GM18526 (cell line): ENCODE data around the gene GLT8D2.

Source experiments
- POLR2A ChIP-seq: IDR thresholded peaks from 3 replicates; pipeline ENCODE4 v1.6.1; 2011; ENCODE audit not compliant: insufficient read length; ENCODE audit errors: extremely low read depth

Gene GLT8D2, protein sequence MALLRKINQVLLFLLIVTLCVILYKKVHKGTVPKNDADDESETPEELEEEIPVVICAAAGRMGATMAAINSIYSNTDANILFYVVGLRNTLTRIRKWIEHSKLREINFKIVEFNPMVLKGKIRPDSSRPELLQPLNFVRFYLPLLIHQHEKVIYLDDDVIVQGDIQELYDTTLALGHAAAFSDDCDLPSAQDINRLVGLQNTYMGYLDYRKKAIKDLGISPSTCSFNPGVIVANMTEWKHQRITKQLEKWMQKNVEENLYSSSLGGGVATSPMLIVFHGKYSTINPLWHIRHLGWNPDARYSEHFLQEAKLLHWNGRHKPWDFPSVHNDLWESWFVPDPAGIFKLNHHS

DNA sequence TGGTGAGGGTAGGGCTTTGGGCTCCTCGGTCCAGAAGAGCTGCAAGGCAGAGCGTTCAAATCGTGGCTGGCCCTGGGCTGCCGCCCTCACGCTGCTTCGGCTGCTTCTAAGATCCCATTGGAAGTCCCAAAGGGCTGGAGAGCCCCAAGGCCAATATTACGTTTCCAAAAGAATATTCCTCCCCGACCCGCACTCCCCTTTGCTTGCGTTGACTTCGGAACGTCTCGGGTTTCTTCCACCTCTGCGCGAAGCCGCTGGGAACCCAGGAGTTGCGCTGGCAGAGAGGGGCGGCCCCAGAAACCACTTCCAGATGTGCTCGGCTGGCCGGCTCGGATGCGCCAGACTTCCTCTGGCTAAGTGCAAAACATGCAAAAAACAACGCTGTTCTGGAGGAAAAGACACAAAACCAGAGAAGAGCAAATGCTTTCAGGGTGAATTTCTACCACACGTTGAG lies at the start of gene GLT8D2:
Gene GLT8D2, minus strand, starts transcription at position 285 of the 454 bp plus-strand sequence. CDS start 30,539 bp downstream, outside the sequence.
- no peak for TF ChIP-seq POLR2A

DNA sequence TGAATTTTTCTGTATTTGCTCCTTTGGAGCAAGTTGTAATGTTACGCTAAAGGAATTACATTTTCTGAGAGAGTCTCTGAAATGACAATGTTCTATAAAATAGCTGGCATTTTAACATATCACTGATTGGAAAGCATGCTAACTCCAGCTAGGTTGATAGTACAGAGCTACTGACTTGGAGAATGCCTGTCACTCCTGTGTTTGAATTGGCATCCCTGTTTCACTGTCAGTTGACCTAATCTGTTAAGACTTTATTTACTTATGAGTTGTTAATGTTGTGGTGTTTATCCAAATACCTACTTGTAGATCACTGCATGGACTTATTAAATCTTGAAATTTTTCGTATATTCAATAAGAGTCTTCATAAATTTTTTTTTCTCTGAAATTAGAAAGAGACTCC lies 48.0 kb upstream of the GLT8D2 start:
- no peak for TF ChIP-seq POLR2A

DNA sequence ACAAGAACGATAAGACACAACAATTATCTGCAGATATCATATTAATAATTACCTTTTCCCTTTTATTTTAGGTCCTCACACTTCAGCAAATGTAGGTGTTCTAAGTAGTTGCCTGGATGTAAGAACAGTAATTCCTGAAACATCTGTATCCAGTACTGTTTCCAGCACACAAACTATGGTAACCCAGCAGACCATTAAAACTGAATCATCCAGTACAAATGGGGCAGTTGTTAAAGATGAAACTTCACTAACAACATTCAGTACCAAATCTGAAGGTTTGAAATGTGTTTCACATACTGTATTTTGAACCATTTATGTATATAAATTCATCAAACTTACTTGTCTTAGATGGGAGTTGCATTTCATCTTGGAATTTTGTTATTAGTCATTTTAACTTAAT lies 45.3 kb upstream of the GLT8D2 start:
- no peak for TF ChIP-seq POLR2A

DNA sequence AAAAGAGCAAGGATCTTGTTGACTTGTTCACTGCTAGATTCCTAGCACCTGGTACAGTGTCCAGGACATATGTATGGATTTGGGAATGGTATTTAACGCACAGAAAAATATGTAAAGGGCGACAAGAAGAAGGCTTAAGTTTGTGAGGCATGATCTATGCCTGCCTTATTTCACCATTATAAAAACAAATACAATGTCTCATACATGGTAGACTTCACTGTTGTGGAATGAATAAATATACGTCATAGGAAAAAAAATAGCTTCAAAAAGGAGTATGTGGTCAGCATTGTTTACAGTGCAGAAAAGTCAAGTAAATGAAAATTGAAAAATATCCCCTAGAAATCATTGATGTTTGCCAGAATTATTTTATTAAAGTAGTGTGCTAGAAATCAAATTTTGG lies 44.3 kb upstream of the GLT8D2 start:
- no peak for TF ChIP-seq POLR2A

DNA sequence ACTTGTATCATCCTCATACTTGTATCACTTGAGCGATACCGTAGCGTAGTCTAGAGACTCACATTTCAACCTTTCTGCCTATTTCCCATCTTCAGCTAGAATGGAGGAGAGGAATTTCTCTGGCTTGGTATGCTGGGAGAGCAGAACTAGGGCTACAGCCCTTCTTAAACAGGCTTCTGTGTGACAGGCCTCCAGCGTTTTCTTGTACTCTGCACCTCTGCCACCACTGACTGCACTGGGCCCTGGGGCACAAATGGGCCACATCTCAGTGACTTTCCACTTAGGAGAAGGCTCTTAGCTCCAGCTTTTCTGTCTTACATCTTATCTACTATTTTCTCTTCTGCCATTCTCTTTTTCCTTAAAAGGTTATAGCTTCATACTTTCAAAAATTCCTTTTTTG lies 41.1 kb upstream of the GLT8D2 start:
- no peak for TF ChIP-seq POLR2A

DNA sequence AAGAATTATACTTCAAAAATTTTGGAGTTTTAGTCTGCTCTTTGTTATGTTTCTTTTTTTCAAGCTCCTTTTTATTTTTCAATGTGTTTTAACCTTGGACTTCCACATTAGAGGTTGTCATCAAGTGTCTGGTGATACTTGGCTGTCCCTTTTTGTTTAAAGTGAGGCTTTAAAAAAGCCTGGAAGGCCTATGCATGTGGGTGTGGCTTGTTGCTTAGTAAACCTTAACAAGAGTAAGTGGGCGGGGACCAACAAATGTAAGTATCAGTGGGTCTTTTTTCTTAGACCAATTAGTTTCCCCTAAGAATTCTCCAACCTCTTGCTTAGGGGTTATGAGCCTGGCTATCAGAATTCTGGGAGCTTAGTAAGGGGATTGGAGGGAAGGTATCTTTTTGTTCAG lies 40.7 kb upstream of the GLT8D2 start:
- TF ChIP-seq POLR2A = no peak

DNA sequence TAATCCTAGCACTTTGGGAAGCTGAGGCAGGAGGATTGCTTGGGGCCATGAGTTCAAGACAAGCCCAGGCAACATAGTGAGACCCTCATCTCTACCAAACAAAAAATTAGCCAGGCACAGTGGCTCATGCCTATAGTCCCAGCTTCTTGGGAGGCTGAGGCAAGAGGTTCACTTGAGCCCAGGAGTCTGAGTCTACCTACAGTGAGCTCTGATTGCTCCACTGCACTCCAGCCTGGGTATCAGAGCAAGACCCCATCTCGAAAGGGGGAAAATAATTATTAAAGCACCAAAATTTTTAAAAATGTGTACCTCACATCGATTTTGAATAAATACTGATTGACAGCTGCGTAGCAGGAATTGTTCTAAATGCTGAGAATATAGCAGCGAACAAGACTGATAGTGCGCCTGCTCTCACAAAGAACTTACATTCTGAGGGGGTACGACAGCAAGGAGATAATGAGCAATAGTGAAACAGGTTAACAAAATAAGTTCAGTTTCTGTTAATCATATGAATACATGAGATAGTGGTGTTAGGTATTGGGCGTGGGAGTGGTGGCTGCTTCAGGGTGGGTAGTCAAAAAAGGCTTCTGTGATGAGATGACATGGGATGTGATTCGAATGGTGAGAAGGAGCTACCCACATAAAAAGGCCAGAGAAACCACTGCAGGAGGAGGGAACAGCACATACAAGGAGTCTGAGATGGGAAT lies 33.9 kb upstream of the GLT8D2 start:
- no peak for TF ChIP-seq POLR2A

DNA sequence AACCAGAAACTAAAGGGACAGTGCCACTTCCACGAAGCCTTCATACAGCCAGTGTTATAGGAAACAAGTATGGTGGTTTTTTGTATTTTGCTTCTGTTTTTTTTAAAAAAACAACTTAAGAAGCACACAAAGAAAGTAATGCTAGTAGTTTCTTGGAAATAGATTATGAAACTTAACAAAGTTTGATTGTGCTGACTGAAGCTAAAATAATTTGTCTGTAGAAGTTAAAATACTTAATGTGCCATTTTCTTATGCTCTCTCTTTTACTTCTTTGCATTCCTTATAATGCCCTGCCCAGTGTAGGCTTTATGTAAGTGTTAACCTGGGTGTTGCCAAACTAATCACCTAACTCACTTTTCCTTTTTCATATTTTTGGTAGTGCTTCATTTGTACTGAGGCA lies 30.8 kb upstream of the GLT8D2 start:
- no peak for TF ChIP-seq POLR2A

DNA sequence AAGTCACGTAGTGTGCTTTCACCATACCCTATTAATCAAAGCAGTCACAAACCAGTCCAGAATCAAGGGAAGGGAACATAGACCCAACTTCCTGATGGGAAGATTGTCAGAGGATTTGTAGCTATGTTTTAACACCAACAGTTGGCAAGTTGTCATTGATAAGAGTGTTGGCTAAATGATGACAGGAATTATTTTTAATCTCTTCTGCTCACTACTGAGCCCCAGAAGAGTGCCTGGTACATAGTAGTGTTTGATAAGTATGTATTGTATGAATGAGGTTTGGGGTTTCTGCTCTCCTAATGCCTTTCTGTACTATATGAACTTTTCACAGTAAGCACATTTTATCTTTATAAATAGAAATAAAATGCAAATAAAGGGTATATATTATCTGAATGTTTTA lies 29.0 kb upstream of the GLT8D2 start:
- no peak for TF ChIP-seq POLR2A

DNA sequence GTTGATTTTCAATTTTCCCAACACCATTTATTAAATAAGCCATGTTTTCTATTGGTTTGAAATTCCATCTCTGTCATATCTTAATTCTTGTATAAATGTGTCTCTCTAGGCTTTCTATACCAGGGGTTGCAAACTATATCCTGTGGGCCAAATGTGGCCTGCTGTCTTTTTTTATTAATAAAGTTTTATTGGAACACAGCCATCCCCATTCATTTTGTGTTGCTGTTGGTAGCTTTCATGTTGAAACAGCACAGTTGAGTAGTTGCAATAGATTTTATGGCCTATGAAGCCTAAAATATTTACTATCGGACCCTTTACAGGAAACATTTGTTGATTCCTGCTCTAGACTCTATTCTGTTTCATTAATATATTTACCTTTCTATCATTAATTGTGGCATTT lies 23.7 kb upstream of the GLT8D2 start:
- no peak for TF ChIP-seq POLR2A

DNA sequence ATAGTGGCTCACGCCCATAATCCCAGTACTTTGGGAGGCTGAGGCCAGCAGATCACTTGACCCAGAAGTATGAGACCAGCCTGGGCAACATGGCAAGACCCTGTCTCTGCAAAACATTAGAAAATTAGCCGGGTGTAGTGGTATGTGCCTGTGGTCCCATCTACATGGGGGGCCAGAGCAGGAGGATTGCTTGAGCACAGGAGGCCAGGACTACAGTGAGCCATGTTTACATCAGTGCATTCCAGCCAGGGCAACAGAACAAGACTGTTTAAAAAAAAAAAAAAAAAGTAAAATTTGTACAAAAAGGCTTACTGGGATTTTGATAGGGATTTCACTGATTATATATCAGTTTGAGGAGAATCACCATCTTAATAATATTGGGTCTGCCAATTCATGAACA lies 22.1 kb upstream of the GLT8D2 start:
- no peak for TF ChIP-seq POLR2A

DNA sequence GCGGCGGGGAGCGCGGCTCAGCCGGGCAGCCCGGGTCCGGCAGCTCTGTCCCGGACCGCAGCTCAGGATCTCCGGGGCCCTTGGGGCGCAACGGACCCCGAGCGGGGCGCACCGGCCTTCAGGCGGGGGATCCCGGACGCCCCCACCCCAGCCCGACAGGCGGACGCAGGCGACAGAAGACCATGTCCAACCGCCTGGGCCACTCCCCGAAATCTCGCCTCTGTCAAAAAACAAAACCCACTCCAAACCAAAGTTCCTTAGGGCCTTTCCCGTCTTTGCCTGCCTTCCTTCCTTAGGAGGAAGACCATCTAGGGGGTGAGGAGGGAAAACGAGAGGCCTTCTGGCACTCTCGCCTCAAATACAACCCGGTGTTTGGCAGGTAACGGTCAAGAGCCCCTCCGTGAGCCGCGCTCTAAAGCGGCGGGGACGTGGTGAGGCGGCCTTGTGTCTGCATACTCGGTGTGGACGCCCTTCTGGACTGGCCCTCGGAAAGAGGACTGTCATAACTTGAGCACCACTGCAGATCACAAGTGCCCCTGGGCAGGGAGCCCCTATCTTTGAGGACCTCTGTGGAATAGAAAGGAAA lies 14.9 kb upstream of the GLT8D2 start:
- no peak for TF ChIP-seq POLR2A

DNA sequence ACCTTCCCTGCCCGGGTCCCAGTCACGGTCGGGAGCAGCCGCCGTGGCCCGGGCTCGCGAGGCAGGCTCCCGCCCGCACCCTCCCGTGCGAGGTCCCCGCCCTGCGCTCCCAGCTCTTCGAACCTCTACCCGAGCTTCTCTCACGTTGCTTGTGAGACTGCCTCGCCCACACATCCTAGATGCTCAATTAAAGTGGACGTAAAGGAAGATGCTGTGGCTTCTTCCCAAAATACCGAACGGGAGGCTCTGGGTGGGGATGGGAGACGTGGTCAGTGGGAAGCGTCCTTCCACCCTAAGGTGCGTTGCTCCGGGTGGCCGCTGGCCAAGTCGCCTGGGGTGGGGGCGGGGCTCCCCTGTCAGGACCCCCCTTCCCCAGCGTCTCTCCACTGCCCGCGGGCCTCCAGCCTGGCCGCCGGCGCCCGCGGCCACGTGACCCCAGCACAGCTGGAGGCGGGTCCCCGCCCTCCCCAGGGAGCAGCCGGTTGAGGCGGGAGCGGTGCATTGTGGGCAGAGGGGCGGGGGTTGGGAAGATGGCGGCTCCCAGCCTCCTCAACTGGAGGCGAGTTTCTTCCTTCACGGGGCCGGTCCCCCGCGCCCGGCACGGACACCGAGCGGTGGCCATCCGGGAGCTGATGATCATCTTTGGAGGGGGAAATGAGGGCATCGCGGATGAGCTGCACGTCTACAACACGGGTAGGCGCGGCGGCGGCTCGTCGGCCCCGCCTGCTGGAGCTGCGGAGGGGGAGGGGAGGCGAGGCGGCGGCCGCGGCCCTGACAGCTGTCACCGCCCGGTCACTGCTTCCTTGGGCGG lies 14.2 kb upstream of the GLT8D2 start, which contains the start of gene HCFC2:
Gene HCFC2, plus strand, starts transcription at position 501 of the 811 bp plus-strand sequence. Its CDS starts 30 bp downstream, at position 531.
- peak; percentile 71 for TF ChIP-seq POLR2A

DNA sequence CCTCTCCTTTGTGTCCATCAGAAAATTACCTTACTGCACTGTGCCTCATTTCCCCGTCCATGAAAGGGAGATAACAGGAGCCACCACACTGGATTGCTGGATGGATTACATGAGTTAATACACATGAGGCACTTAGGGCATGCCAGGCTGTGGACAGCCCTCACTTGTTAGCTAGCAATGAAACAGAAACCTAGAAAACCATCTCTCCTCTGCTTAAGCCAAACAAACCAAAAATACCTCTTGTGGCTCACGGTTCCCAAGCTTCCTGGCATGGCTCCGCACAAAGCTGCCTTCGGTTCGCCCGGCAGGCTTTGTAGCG lies 13.7 kb upstream of the GLT8D2 start:
- no peak for TF ChIP-seq POLR2A

DNA sequence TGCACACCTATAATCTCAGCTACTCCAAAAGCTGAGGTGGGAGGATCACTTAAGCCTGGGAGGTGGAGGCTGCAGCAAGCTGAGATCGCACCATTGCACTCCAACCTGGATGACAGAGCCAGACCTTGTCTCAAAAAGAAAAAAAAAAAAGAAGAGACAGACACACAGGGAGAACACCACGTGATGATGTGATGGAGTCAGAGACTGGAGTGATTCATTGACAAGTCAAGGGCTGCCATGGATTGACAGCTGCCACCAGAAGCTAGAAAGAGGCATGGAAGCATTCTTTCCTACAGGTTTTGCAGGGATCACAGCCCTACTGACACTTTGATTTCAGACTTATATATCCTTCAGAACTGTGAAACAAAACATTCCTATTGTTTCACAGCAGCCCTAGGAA lies 10.8 kb upstream of the GLT8D2 start:
- no peak for TF ChIP-seq POLR2A
